Stomach (tissue), 4 donors: ENCODE measurements around the gene ARHGAP28.

ENCODE experiments used
- CTCF ChIP-seq, 7 experiments: fragments of 450-650 bp in 4 of 7; fragments of 200-600 bp in 3 of 7; sonication (generic) in 3 of 7; IDR thresholded peaks; one replicate each; pipeline ENCODE4 v1.5.1; 2016 to 2019; ENCODE audit warnings: antibody characterized with exemption in 7 of 7, control low read depth in 2 of 7, mild to moderate bottlenecking in 1 of 7
- EP300 ChIP-seq: sonication (generic); formaldehyde crosslinking; IDR thresholded peaks from one replicate; pipeline ENCODE4 v1.6.1; 2017; ENCODE audit warnings: antibody characterized with exemption
- POLR2A ChIP-seq, 4 donors: fragments of 450-650 bp; IDR thresholded peaks; one replicate each; pipeline ENCODE4 v1.6.1; 2016; ENCODE audit warnings: antibody characterized with exemption in 4 of 4, control low read depth in 2 of 4, mild to moderate bottlenecking in 1 of 4, moderate library complexity in 1 of 4
- POLR2AphosphoS5 ChIP-seq, 3 donors: sonication (generic); formaldehyde crosslinking; IDR thresholded peaks; one replicate each; pipeline ENCODE4 v1.6.1; 2016; ENCODE audit warnings: antibody characterized with exemption in 3 of 3

GRCh38 chr18:6843308-6843707 lies 113.8 kb downstream of the ARHGAP28 start:
- TF ChIP-seq POLR2A (IDR thresholded peaks at IDR 0.05) = no peak
- TF ChIP-seq CTCF (IDR thresholded peaks at IDR 0.05) = no peak
- no peak for TF ChIP-seq EP300
- TF ChIP-seq POLR2AphosphoS5 (IDR thresholded peaks at IDR 0.05) = no peak
